ENCODE data around the gene TBX6. TPM values are rescaled to one million over a fixed set of nuclear protein-coding genes. Genes with fewer than 3 reads are reported as not detected.

TBX6 gene
- total RNA-seq, 1 donor from 2014 or later = 0.16 TPM

- DNase-seq = no peak
These were observed 5.2 kb downstream of the TBX6 start for GRCh38 chr16:30086291-30087140.

- no peak for DNase-seq
These were observed 5.9 kb downstream of the TBX6 start for GRCh38 chr16:30085820-30086219.

DNA sequence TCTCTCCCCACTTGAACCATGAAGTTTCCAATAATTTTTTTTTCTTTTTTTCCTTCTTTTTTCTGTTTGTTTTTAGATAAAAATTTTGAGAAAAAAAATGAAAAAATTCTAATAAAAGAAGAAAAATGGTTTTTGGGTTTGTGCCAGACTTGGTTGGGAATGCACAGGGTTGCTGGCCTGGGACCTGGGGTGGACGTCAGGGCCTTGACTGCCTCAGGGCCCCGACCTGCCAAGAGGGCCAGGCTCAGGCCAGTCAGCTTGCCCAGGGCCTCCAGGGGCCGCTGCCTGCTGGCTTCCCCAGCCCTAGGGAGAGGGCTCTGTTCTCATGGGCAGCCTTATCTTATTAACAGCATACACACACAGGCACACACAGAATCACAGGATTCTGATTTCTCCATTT, 6.5 kb downstream of the TBX6 start:
- no peak for DNase-seq

- no peak for DNase-seq
These were observed 6.9 kb downstream of the TBX6 start for GRCh38 chr16:30084816-30085159.

GRCh38 chr16:30084096-30084815, 7.5 kb downstream of the TBX6 start:
- no peak for DNase-seq

DNA sequence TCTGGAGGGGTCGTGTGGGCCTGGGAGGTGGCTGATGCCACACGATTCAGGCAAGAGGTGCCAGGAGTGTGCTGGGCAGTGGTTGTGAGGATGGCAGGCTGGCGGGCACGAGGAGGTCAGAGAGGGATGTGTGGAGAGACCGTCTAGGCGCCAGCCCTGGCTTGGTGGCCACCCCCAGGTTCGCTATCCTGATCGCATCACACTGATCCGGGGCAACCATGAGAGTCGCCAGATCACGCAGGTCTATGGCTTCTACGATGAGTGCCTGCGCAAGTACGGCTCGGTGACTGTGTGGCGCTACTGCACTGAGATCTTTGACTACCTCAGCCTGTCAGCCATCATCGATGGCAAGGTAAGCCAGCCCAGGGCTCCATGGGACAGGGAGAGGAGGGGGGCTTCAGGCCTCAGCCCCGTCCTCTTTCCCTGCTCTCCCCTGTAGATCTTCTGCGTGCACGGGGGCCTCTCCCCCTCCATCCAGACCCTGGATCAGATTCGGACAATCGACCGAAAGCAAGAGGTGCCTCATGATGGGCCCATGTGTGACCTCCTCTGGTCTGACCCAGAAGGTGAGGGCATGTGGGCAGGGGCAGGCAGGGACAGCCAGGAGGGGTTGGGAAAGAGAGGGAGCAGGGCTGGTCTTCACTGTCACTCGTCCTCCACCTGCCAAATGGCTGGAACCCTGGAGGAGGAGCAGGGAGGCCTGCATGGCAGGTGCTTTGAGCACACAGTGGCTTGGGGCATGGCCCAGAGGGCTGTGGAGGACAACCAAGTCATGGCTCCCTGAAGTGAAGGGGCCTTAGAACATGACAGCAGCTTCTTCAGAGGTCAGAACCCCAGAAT, 8.3 kb downstream of the TBX6 start:
- DNase-seq = no peak

DNA sequence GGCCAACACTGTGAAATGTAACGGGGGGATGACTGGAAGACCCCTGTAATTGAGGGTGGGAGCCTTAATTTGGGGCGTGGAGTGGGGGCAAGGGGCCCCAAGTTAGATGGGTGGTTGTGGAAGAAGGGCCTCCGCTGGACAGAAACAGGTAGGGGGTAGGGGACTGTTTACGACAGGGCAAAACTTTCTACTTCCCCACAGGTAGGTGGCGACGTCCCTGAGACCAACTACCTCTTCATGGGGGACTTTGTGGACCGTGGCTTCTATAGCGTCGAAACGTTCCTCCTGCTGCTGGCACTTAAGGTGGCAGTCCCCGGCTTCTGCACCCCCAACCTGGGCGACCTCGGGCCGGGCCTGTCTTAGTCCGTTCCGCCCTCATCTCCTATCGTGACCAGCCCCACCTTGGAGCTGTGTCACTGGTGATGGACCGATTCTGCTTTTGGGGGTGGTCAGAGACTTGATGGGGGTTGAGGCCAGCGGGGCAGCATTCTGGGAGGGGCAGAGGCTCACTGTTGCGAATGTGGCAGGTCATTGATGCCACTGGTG, 9.1 kb downstream of the TBX6 start:
- DNase-seq = no peak

DNA sequence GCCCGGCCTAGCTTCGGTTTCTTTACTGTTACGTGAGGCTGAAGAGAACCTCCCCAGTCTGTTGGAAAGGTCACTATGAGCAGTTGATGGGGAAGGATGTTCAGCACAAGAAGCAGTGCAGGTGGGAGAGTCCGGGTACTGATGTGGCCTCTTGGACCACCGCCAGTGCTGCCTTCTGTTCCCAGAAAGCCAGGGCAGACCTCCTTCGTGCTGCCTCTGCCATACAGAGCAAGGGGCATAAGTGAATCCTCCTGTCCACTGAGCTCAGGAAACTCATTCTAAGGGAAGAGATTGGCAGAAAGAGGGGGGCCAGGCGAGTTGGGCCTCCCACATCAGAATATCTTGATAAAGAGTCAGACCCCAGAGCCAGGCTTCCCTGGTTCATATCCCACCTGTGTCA, 12.2 kb downstream of the TBX6 start:
- DNase-seq = no peak

DNA sequence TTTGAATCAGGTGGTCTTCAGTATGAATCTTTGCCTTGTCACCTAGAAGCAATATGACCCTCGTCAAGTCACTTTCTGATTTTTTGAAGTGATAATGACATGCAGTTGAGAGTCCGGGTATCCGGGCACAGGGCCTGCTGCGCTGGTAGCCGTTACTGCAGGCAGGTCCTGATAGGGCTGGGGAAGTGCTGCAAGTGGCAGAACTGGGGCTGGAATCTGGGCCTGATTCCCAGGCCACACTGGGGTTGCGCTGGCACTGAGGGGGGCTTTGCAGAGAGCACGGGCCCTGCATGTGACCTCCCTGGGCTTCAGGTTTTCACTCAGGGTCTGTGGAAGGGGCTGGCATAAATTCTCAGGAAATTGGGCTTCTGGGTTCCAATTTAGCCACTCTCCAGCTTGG, 13.0 kb downstream of the TBX6 start:
- DNase-seq = no peak

GRCh38 chr16:30077656-30078055, 14.1 kb downstream of the TBX6 start:
- DNase-seq = no peak

GRCh38 chr16:30076276-30076791, 15.4 kb downstream of the TBX6 start:
- no peak for DNase-seq

DNA sequence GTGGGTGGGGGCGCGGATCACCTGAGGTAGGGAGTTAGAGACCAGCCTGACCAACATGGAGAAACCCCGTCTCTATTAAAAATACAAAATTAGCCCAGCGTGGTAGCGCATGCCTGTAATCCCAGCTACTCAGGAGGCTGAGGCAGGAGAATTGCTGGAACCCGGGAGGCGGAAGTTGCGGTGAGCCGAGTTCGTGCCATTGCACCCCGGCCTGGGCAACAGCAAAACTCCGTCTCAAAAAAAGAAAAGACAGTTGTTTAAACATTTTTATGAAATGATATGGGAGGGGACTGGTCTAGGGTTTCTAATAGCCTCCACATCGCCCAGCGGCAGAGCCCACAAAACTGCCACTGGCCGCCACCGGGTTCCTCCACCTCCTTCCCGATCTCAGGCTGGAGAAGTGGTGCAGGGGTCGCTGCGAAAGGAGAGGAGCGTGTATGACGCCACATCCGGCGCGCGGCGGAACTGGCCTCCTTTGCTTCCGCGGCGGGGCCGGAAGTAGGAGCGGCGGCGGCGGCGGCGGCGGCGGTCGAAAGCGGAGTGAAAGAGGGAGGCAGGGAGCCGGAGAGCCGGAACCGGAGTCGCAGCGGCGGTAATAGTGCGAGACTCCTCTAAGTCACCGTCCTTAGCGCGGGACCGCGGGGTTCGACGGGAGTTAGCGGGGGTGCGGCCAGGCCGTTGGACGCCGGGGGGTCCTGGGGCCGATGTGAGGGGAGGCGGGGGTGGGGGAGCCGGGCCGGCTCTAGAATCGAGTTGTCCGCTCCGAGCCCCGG, 16.0 kb downstream of the TBX6 start, which contains the start of gene PPP4C:
Gene PPP4C, plus strand, starts transcription at position 492 of the 773 bp plus-strand sequence. CDS start 384 bp downstream, outside the sequence.
- DNase-seq = peak; percentile 78

DNA sequence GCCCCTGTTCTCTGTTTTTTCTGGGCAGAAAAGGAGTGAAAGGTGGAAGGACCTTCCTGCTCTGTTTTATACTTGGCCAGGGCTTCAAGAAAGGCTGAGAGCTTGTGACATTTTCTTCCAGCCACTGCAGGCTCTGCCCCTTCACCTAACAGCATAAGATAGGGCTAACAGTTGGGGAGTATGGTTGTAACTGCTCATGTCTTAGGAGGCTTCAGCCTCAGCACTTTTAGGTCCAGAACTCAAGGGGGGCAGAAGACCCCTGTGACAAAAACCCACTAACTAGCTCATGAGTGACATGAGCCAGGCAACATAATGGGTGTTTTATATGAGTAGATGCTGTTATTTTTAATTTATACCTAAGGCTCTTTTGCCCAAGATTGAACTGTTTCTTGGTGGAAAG, 21.2 kb downstream of the TBX6 start:
- no peak for DNase-seq

- DNase-seq = no peak
These were observed 21.9 kb downstream of the TBX6 start for GRCh38 chr16:30069611-30070462.

- DNase-seq = no peak
These were observed 22.7 kb downstream of the TBX6 start for GRCh38 chr16:30068750-30069610.

DNA sequence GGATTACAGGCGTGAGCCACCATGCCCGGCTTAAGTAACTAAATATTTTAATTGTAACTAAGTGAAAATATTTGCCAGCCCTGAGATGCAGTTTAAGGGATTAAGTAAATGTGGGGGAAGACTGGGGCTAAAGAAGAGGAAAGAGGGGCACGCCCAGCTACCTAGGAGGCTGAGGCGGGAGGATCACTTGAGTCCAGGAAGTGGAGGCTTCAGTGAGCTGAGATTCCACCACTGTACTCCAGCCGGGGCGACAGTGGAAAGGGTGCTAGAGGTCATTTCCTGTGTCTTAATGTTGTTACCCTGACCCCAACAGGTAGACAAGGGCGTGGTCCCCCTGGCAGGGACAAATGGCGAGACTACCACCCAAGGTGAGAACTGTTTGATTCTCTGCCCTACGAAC, 23.4 kb downstream of the TBX6 start:
- no peak for DNase-seq

DNA sequence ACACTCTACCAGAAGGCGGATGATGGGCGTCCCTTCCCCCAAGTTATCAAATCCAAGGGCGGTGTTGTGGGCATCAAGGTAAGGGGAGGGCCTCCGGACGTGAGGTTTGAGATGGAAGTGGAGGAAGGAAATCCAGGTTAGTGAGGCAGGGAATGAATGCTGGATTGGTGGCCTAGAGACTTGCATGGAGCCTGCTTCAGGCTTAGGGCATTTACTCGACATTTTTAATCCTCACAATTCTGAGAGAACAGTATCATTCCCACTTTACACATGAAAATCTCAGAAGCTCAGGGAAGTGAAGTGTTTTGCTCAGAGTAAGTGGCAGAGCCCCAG, 24.2 kb downstream of the TBX6 start:
- DNase-seq = no peak

DNA sequence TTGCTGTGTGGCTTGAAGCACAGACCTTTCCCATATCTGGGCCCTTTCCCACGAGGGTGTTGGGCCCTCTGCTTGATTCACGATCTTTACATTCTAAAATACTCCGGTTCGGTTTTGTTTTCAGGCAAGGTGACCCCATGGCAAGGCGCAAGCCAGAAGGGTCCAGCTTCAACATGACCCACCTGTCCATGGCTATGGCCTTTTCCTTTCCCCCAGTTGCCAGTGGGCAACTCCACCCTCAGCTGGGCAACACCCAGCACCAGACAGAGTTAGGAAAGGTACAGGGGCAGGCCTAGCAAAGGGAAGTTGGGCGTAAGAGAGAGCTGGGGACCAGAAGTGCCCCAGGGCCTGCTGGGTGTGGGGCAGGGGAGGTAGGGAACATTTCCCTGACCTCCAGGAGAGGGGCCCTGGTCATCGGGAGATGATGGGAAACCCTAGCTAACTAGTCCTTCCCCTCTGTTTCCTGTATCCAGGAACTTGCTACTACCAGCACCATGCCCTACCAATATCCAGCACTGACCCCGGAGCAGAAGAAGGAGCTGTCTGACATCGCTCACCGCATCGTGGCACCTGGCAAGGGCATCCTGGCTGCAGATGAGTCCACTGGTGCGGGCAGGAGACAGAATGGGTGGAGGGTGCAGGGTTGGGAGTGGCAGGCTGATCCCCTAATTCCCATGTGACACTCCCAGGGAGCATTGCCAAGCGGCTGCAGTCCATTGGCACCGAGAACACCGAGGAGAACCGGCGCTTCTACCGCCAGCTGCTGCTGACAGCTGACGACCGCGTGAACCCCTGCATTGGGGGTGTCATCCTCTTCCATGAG, 24.8 kb downstream of the TBX6 start:
- no peak for DNase-seq
